NCI-H446 (cell line): ENCODE results near the gene SERPINA1.
A peak's percentile ranks its signal among the peaks of the same experiment; 100 is the strongest.
"Not testable (repeated sequence)": the region's sequence is repeated elsewhere in the genome, so short reads cannot be mapped to it uniquely, and the experiment has no call there.

Experiments used
- DNase-seq, 2 experiments: peaks; one replicate each; lab custom pipeline; 2025; lab: John Stamatoyannopoulos, UW

Gene SERPINA1

DNA sequence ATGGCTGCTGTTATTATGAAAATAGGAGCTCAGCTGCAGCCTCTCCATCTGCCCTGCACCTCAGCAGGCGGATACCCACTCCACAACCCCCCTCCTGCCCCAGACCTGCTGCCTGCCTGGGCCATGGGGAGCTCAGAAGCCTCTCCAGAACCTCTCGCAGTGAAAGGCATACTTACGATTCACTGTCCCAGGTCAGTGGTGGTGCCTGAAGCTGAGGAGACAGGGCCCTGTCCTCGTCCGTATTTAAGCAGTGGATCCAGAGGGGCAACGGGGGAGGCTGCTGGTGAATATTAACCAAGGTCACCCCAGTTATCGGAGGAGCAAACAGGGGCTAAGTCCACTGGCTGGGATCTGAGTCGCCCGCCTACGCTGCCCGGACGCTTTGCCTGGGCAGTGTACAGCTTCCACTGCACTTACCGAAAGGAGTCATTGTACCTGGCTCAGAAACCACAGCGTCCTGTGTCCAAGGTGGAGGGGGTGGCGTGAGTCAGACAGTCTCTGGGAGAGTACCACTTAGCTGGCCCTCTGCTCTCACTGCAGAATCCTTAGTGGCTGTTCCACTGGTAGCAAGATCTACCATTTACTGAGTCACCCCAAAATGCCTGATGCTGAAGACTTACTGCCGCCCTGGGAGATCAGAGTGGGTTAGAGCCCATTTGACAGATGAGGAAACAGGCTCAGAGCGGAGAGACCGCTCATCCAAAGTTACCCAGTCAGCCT, at the start of gene SERPINA1:
Gene SERPINA1, minus strand, starts transcription at position 219 of the 720 bp plus-strand sequence. CDS start 5,365 bp downstream, outside the sequence.
- DNase-seq: no peak

DNA sequence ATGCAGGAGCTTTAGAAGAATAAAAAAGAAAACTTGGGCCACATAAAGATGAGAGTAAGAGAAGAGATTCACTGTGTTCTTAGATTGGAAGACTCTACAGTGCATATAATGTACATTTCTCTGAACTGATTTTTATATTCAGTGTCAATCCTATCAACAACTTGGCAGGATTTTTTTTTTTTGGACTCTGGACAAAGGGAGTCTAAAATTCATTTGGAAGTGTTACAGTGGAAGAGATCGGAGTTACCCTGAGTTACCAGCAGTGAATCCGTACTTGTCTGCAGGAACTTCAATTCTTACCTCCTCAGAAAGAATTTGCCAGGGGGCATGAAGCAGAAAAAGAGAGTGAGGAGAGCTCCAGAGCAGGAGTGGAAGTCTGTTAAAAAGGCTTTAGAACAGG, 40.2 kb upstream of the SERPINA1 start:
- no peak for DNase-seq

DNA sequence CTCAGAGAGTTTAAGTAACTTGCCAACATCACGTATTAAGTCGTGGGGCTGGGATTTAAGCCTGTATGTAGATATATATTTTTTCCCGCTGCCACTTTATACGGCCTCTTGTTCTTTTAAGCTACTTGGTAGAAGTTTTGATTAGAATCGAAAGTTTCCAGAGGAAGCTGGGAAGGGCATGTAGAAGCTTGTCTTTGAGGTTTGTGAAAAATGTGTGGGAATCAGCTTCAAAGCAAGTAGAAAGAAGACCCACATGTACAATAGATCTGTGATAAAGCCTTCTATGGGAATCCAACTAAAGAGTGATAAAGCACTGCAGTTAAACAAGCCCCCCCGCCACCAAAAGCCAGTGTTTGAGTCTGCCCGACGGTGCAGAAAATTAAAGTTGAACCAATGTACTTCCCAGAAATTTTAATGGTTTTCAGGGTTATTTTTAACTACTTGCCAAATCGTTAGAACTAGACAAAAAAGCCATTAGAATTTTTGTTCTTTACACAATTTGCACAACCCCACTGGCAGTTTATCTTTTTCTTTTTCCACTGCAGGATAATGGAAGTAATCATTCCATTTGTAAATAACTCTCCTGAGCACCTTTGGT, 38.7 kb upstream of the SERPINA1 start:
- DNase-seq: no peak

DNA sequence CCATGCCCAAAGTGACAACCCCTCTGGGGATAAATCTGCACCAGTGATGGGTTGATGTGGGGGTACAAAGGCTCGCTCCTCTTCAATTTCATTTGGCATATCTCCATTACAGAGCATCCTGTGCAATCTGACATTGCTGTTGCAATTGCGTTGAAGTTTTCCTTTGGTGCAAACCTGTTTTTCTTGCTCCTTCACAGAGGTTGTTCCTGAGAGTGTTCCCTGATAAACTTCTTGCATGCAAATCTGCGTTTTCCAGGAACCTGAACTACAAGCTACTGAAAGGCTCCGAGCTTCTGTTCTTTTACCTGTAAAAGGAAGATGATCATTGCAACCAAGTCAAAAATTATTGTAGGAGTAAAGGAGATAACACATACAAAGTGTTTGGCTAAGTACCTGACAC, 38.1 kb upstream of the SERPINA1 start:
- DNase-seq: no peak

GRCh38 chr14:94424371-94424770, 36.0 kb upstream of the SERPINA1 start:
- DNase-seq: no peak

DNA sequence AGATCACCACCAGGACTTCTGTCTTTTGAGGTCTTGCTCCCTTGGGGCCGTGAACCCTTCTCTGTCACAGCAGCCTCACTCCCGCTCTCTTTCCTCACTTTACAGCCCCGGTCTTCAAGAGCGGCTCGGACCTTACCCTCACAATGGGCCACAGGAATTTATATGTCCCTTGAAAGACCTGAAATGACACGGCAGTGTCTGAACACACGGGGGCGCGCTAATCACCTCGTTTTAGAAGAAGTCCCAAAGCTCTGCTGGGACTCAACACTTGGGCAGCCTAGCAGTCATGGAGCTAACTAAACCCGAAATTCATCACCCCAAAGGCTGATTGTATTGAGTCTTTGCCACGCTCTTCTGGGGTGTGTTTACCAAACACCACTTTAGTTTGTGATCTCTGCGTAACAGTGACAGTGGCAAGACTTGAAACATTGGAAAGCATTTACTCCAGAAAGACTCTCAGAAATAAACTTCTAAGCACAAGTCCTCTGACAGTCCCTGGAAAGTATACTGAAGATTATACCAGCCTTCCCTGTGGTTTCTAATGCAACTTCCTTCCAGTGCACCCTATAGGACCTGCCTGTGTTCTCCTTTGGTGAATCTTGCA, 35.2 kb upstream of the SERPINA1 start:
- DNase-seq: peak; percentile 46 to 58

DNA sequence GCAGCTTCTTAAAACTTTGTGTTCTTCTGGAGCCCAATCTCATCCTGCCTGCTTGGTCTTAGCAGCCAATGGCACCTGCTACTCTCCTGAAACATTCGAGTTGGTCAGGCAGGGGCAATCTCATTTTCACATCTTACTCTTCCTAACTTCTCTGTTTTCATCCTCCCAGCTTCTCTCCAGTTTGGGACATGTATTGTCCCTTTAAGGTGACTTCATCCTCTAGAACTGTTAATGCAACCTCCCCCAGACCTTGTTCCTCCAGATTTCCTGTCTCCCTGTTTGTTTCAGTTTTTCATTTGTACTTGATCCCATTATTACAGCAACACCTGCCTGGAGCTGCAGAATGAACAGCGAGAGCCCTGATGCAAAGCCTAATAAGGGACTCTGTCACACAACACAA, 32.9 kb upstream of the SERPINA1 start:
- DNase-seq: no peak

DNA sequence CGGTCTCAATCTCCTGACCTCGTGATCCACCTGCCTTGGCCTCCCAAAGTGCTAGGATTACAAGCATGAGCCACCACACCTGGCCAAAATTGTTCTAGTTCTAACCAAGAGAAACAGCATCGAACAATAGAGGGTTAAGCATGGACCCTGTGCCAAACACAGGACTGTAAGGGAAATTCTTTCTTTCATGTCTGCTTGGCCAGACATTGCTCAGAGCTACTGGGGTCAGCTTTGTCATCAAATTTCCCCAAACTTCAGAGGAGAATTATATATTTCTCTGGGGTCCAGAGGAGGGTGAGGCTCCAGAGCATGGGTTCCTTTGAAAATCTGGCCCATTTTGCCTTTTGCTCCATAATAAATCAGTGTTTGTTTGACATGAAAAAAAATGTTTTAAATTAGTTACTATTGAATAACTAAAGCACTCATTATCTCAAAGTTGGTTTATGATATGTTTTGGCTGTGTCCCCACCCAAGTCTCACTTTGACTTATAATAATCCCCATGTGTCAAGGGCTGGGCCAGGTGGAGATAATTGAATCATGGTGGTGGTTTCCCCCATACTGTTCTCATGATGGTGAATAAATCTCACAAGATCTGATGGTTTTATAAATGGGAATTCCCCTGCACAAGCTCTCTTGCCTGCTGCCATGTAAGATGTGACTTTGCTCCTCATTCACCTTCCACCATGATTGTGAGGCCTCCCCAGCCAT, 29.2 kb upstream of the SERPINA1 start:
- DNase-seq: not testable (repeated sequence)

DNA sequence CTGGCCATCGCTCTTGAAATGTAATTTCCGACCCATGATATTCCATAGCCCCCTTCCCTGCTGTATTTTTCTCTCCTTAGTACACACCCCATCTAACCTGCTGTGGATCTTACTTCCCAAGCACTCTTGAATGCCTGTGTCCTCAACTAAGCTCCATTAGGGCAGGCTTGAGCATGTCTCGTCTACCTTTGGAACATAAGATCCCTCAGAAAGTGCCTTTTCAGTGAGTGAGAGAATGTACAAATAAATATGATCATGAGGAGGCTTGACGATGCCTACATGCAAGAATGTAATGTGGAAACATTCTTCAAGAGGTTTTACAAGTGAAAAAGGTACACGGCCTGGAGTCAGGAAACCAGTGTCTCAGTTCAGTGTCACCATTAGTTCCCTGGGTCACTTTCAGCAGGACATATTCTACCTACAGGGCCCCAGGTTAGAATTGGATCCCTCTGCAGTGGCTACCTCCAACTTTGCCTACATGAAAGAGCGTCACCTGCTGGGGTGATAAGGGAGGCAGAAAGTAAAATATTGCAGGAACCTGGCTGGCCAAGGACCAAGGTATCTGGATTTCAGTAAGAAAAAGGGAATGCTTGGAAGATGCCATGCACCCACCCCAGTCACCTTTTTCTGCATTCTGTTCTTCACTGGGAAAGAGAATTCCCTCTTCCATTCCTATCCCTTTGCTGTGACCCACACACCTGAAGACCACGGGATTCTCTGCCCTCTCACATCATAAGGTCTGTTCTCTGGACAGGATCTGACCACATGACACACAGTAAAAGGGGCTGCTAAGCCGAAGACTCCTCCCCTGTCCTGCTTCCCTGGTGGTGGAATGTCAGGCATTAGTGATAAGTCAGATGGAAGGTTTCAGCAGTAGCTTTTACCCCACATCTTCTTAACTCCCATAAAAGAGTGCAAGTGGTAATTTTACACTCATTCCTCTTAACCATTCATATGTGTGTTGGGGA, 24.6 kb upstream of the SERPINA1 start:
- no peak for DNase-seq

- DNase-seq: no peak
These were observed 23.2 kb upstream of the SERPINA1 start for GRCh38 chr14:94411638-94412037.

- not testable (repeated sequence) for DNase-seq
These were observed 21.0 kb upstream of the SERPINA1 start for GRCh38 chr14:94409430-94409829.

- DNase-seq: no peak
These were observed 20.2 kb upstream of the SERPINA1 start for GRCh38 chr14:94408546-94409095.

DNA sequence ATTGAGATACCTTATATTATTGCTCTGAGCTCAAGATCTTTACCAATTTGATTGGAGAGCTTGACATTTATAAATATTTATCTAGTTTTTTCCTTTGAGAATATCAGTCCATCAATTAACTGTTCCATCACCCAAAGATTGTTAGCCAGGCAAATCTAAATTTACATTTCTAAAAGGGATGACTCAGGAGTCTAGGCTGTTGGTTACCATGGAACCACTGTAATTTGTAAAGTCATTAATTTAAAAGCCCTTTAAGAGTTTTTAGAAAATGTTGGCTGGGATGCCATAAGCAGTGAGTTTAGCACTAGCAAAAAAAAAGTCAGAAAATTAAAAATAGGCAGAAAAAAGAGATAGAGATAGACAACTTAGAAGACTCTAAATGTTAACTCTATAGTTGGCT, 19.5 kb upstream of the SERPINA1 start:
- DNase-seq: no peak

GRCh38 chr14:94406910-94407309, 18.5 kb upstream of the SERPINA1 start:
- DNase-seq: no peak

GRCh38 chr14:94405486-94405885, 17.1 kb upstream of the SERPINA1 start:
- no peak for DNase-seq

DNA sequence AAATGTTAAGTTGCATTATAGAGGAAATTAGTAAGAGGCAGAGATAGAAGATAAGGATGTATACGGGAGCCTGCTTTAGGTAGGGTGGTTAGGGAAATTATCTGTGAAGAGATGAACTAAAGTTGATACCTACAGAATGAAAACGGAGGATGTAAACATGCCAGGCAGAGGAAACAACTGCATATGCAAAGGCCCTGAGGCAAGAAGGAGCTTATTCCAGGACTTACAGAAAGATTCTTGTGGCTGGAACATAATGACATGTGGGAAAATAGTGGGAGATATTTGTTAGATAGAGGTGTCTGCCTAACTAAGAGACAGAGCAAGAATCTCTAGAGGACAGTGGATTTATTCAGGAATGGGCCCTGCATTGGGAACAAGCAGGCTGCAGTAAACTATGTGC, 16.2 kb upstream of the SERPINA1 start:
- no peak for DNase-seq

DNA sequence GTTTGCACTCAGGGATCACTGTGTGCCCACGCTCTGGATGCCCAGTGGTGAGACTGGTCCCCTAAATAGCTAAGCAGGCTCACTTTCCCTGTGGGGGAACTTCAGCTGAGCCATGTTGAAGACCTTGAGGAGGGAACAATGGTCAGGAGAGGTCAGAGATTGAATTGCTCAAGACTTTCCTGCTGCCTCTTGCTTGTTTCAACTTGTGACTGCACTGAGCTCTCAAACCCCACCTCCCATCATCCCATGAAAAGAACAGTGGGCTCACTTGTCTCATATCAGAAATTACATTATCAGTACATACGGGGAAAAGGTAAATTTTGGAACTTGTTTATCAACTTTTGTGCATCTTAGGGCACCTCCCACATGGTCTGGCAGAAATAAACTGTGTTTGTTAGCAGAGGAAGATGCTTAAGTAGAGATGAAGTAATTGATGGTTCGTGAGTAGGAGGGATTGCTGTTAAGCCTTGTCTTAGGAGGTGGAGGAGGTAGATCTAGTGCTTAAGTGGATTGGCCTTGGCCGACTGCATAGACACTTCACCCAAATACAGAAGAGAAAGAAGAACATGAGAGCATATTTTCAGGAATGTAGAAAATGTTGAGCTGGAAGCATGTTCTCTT, 15.0 kb upstream of the SERPINA1 start:
- no peak for DNase-seq

DNA sequence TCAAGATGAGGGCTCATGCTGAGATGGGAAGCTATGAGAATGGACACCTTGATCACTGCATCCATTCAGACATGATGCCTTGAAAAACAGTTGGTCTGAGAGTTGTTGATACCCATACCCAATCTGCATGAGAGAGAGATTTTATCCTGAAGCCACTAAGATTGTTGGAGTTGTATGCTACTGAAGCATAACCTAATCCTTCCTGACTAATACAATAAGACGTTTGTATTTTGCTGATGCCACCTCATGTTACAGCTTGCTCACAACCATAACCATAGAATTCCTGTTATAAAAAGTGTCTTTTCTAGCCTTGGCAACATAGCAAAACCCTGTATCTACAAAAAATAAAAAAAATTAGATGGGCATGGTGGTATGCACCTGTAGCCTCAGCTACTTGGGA, 12.7 kb upstream of the SERPINA1 start:
- DNase-seq: no peak

- no peak for DNase-seq
These were observed 12.0 kb upstream of the SERPINA1 start for GRCh38 chr14:94400422-94400841.

GRCh38 chr14:94398536-94398935, 10.1 kb upstream of the SERPINA1 start:
- no peak for DNase-seq

DNA sequence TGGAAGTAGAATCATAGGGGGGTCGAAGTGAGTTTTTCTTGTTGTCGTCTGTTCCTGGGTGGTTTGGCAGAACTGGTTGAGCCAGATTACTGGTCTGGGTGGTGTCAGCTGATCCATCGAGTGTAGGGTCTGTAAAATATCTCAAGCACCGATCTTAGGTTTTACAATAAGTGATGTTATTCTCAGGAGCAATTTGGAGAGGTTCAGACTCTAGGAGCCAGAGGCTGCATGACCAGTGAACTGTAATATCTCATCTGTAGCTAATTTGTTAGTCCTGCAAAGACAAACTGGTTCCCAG, 9.7 kb upstream of the SERPINA1 start:
- DNase-seq: no peak
